Fibroblast of lung (primary cell): Measurements from ENCODE around the gene CCDC187.

Source experiments
- CTCF ChIP-seq, 2 donors: IDR thresholded peaks in 1 of 2; conservative IDR thresholded peaks in 1 of 2; 1 replicate in 1 of 2; 2 replicates in 1 of 2; pipeline ENCODE4 v1.5.1; 2011 to 2012; ENCODE audit warnings: low read length in 2 of 2, control low read depth in 1 of 2, inconsistent platforms in 1 of 2, low read depth in 1 of 2, mild to moderate bottlenecking in 1 of 2
- EZH2 ChIP-seq: IDR thresholded peaks from 2 replicates; pipeline ENCODE4 v1.5.1; 2012; ENCODE audit warnings: low read length, control low read depth, mild to moderate bottlenecking; ENCODE audit errors: missing control alignments

GRCh38 chr9:136249877-136250559 is 53.9 kb downstream of the CCDC187 start:
- no peak for TF ChIP-seq CTCF (conservative IDR thresholded peaks at IDR 0.05 in 1 of 2, IDR thresholded peaks at IDR 0.05 in 1 of 2; ENCODE audit: low read depth in 1 of 2, low read length in 2 of 2)
- TF ChIP-seq EZH2: no peak
